WTC11 (cell line): Measurements from ENCODE around the gene DYRK1A.

Experiments
- CREB1 ChIP-seq: sonication (generic); formaldehyde crosslinking; IDR thresholded peaks from 2 replicates; pipeline ENCODE4 v1.8.0; 2023; ENCODE audit warnings: mild to moderate bottlenecking, missing genetic modification reagents
- CTCF ChIP-seq: fragments of 200-600 bp; IDR thresholded peaks from 2 replicates; pipeline ENCODE4 v1.8.0; 2022; ENCODE audit warnings: antibody characterized with exemption
- KAT7 ChIP-seq: sonication (generic); formaldehyde crosslinking; IDR thresholded peaks from 2 replicates; pipeline ENCODE4 v1.8.1; 2023; ENCODE audit warnings: missing genetic modification reagents, mild to moderate bottlenecking, borderline replicate concordance
- NR1H2 ChIP-seq: sonication (generic); formaldehyde crosslinking; IDR thresholded peaks from 2 replicates; pipeline ENCODE4 v1.9.0; 2021; ENCODE audit warnings: mild to moderate bottlenecking, moderate library complexity, missing genetic modification reagents
- NR2C2 ChIP-seq: sonication (generic); formaldehyde crosslinking; IDR thresholded peaks from 2 replicates; pipeline ENCODE4 v1.8.0; 2022; ENCODE audit warnings: mild to moderate bottlenecking, missing genetic modification reagents
- USF2 ChIP-seq: sonication (generic); formaldehyde crosslinking; IDR thresholded peaks from 2 replicates; pipeline ENCODE4 v1.8.1; 2023; ENCODE audit warnings: mild to moderate bottlenecking, missing genetic modification reagents, moderate library complexity

GRCh38 chr21:37469441-37469840, 102.9 kb downstream of the DYRK1A start:
- TF ChIP-seq CTCF (no peak), NR1H2 (no peak), CREB1 (CRISPR knock-in tag) (no peak), NR2C2 (no peak), KAT7 (CRISPR knock-in tag) (no peak), USF2 (CRISPR knock-in tag) (no peak)
